GM06990 (cell line): ENCODE results near the gene RIMS1.

Experiments used
- DNase-seq: peaks from one replicate; pipeline ENCODE4 v3.0.0-alpha.2; 2011; ENCODE audit not compliant: insufficient read length; ENCODE audit errors: extremely low read depth
- H3K27me3 ChIP-seq: replicated peaks from 2 replicates; pipeline ENCODE4 v1.6.0; 2011; ENCODE audit warnings: low read length; ENCODE audit not compliant: control insufficient read depth, insufficient read depth
- H3K36me3 ChIP-seq: 2 replicates; pipeline ENCODE4 v1.5.1; 2011; ENCODE audit warnings: low read length; ENCODE audit not compliant: control insufficient read depth, insufficient read depth
- H3K4me3 ChIP-seq: replicated peaks from 2 replicates; pipeline ENCODE4 v1.5.1; 2011; ENCODE audit warnings: low read depth, mild to moderate bottlenecking, control low read depth, low read length
- CTCF ChIP-seq: IDR thresholded peaks from 2 replicates; pipeline ENCODE4 v1.5.1; 2011; ENCODE audit warnings: low read length, control low read depth, mild to moderate bottlenecking, inconsistent platforms; ENCODE audit not compliant: insufficient read depth, poor library complexity, severe bottlenecking

The RIMS1 gene

GRCh38 chr6:72133324-72133723, 247.0 kb downstream of the RIMS1 start:
- H3K27me3 ChIP-seq: no peaks in the 10 kb centered on the region
- TF ChIP-seq CTCF: no peak
- no peak for DNase-seq
- H3K36me3 ChIP-seq: no peaks in the 10 kb centered on the region
- no peak overlapping the region for H3K4me3 ChIP-seq

GRCh38 chr6:72140795-72141194, 254.4 kb downstream of the RIMS1 start:
- Histone ChIP-seq H3K36me3 (no peaks in the 10 kb centered on the region), H3K4me3 (no peak overlapping the region), H3K27me3 (no peaks in the 10 kb centered on the region)
- DNase-seq: no peak
- no peak for TF ChIP-seq CTCF

GRCh38 chr6:72149715-72150114, 263.4 kb downstream of the RIMS1 start:
- Histone ChIP-seq H3K36me3 (no peaks in the 10 kb centered on the region), H3K27me3 (no peaks in the 10 kb centered on the region), H3K4me3 (no peak overlapping the region)
- no peak for TF ChIP-seq CTCF
- DNase-seq: no peak

GRCh38 chr6:72151742-72152141, 265.4 kb downstream of the RIMS1 start:
- no peak for TF ChIP-seq CTCF
- Histone ChIP-seq H3K36me3 (no peaks in the 10 kb centered on the region), H3K4me3 (no peak overlapping the region), H3K27me3 (no peaks in the 10 kb centered on the region)
- no peak for DNase-seq

GRCh38 chr6:72175916-72176315, 289.6 kb downstream of the RIMS1 start:
- H3K27me3 ChIP-seq: no peaks in the 10 kb centered on the region
- no peaks in the 10 kb centered on the region for H3K36me3 ChIP-seq
- TF ChIP-seq CTCF: no peak
- no peak overlapping the region for H3K4me3 ChIP-seq
- DNase-seq: no peak
